Motor neuron (in vitro differentiated cells): ENCODE results near the gene LHX3. TPM values are rescaled to one million over a fixed set of nuclear protein-coding genes. Genes with fewer than 3 reads are reported as not detected.
A peak's percentile ranks its signal among the peaks of the same experiment; 100 is the strongest.

Experiments
- ATAC-seq, 8 experiments: fragments of 200-7000 bp; cut with Tn5 transposase; replicated peaks in 6 of 8; 2 replicates each; pipeline ENCODE4 v1.8.0; 2021; ENCODE audit warnings: mild to moderate bottlenecking in 8 of 8, moderate library complexity in 8 of 8
- H3K27ac ChIP-seq, 2 donors: fragments of 250-450 bp; sonication (Bioruptor Pico); 2 replicates each; pipeline ENCODE4 v1.9.0; 2021; ENCODE audit warnings: antibody characterized with exemption in 2 of 2, mild to moderate bottlenecking in 2 of 2, moderate library complexity in 1 of 2
- H3K4me1 ChIP-seq, 2 donors: fragments of 250-450 bp; sonication (Bioruptor Pico); replicated peaks in 1 of 2; 2 replicates each; pipeline ENCODE4 v1.6.1; 2021; ENCODE audit warnings: antibody characterized with exemption in 2 of 2, mild to moderate bottlenecking in 2 of 2, moderate library complexity in 1 of 2
- H3K4me3 ChIP-seq, 5 donors: fragments of 250-450 bp; sonication (Bioruptor Pico); 2 replicates each; pipeline ENCODE4 v1.9.0; 2021; ENCODE audit warnings: antibody characterized with exemption in 5 of 5, mild to moderate bottlenecking in 5 of 5, moderate library complexity in 4 of 5
- WGBS, 10 experiments: fragments of 450-650 bp; shearing (Covaris generic); methylation state at CpG; one replicate each; pipeline ENCODE4 v1.0.0; 2022; 5-methylcytosine and 5-hydroxymethylcytosine counted together
- in situ Hi-C, 9 experiments: fragments of 400-800 bp; cut with MboI; loops; one replicate each; pipeline ENCODE4 v1.15.0; 2021; ENCODE audit warnings: low sequenced_read_pairs in 9 of 9, low pct_unique_long_range_greater_than_20kb in 2 of 9; ENCODE audit not compliant: unreplicated experiment in 9 of 9
- total RNA-seq, 8 experiments: library from RNA; unstranded; fragments of 300-600 nt; gene quantifications; 2 replicates each; pipeline versions ENCODE4 v1.2.3 to v1.2.4, GENCODE V29; 2022

The LHX3 gene
- total RNA-seq, 8 experiments from 2014 or later = 0.18 to 9.9 (median 3.8) TPM; not detected in 1

DNA sequence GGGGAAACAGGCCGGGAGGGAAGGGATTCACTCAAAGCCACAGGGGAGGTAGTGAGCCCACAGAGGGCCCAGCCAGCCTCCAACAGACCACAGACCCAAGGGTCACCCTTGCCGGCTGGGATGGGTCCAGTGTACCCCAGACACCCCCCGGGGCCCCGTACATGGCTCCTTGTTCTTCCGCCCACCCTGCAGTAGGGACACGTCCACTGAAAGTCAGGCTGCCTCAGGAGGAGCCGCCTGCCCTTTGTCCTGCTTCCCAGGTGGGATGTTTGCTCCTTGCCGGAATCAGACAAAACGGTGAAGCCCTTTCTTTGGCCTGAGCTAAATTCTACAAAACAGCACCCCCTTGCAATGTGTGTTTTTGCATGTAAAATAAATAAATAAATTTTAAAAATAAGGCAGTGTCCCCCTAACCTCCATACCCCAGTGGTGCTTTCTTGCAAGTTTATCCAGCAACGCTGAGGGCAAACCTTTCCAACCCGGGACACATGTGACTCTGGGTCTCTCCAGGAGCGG is 25.8 kb downstream of the LHX3 start:
- Histone ChIP-seq H3K4me1 (peaks cover 57 to 64% of the 10 kb centered on the region in 2 donors), H3K27ac (no peak overlapping the region), H3K4me3 (no peak overlapping the region)
- 0 to 90% (median 53%) methylated on average over 1 to 8 of the region's 12 CpGs; no CpG with 5 or more reads in 3 of the 10 experiments for WGBS, 10 experiments
- ATAC-seq = no peak
- in situ Hi-C loops = no loop called here

DNA sequence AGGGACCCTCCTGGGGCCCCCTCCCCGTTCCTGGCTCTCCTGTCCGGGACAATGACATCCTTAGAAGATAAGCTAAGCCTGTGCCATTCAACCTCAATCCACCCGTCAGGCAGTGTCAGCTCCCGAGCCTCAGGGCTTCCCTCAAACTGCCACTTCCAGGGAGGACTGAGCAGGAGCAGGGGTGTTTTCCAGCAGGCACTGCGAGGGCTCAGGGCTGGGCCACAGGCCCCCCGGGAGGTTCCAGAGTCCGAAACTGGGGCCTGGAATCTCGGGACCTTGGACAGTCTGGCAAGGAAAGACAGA is 26.2 kb downstream of the LHX3 start:
- 0 to 80% (median 36%) methylated on average over 1 to 5 of the region's 8 CpGs; no CpG with 5 or more reads in 6 of the 10 experiments for WGBS, 10 experiments
- in situ Hi-C loops = no loop called here
- Histone ChIP-seq H3K27ac (no peak overlapping the region), H3K4me1 (peaks cover 57 to 64% of the 10 kb centered on the region in 2 donors), H3K4me3 (no peak overlapping the region)
- no peak for ATAC-seq

DNA sequence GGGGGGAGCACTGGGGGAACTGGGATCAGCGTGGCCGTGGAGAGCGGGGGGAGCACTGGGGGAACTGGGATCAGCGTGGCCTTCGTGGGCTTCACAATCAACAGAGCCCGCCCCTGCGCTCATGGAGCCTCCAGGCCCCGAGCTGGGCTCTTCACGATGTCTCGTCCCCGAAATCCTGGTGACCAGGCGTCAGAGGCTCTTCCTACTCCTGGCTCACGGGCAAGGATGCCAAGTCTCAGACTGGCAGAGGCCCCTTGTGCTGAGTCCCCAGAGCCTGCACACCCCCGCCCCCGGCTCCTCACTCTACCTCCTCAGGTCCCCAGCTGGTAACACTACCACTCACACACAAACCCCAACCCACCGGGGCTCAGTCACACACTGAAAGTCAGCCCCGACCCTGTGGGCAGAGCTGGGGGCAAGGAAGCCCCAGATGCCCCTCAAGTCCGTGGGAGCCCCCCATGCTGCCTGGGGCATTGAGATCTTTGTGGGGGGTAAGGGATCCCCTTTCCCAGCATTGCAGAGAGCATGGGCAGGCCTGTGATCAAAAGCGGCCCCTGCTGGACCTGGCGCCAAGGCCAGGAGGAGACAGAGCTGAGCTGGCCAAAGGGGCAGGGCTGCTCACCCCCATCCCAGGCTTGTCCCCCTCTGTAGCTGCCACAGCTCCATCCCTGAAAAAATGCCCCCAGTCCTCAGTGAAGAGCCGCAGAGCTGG is 26.7 kb downstream of the LHX3 start:
- ATAC-seq = no peak
- Histone ChIP-seq H3K4me3 (no peak overlapping the region), H3K4me1 (peaks cover 56 to 62% of the 10 kb centered on the region in 2 donors), H3K27ac (no peak overlapping the region)
- in situ Hi-C loops = no loop called here
- 40% methylated on average over 1 of the region's 21 CpGs; no CpG with 5 or more reads in 9 of the 10 experiments for WGBS, 10 experiments

DNA sequence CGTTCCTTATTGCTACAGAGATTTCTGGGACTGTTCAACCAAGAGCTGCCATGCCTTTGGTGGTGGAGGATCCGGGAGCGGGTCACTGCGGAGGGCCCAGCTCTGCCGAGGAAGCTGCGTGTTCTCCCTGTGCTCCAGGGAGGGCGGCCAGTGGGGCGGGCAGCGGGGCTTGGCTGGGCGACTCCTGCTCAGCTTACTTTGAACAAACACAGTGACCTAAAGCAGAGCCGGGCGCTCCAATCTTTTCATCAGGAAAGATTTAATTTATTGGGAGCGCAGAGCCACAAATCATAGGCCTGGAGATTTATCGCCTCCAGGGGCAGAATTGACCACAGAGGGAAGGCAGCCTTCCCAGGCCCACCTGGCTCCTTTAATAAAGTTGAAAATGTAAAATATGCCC is 27.7 kb downstream of the LHX3 start:
- Histone ChIP-seq H3K27ac (no peak overlapping the region), H3K4me3 (no peak overlapping the region), H3K4me1 (peaks cover 46 to 52% of the 10 kb centered on the region in 2 donors)
- WGBS, 10 experiments = 62 to 72% methylated on average over 3 to 5 of the region's 14 CpGs; no CpG with 5 or more reads in 8 of the 10 experiments
- peak in 6 of 8 experiments; percentile 3 to 35 (median 22) for ATAC-seq
- in situ Hi-C loops = no loop called here

DNA sequence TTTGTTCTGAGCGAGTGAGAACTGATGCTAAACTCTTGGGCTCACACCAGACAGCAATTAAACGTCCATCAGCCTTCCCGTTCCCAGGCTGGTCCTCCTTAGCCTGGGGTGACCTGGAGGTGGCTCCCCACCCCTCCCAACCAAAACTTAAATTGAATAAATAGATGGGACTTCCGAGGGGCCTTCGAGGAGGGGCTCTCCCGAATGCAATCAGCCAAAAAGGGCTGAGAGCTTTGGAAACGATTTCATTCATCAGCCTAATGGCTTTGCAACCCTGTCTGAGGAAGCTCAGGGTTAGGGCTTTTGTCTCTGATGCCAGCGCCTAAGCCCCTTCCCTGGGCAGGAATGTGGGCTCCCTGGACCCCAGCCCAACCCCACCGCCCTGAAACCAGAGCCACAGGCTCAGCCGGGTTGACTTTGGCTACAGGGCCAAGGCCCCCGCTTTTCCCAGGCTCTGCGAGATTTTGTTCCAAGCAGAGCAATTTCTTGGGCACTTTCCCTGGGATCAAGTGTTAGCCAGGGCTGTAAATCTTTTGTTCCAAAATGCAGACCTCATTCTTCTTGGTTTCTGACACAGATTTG is 29.2 kb downstream of the LHX3 start:
- WGBS, 10 experiments = 12 to 67% (median 28%) methylated on average over 1 to 7 of the region's 12 CpGs; no CpG with 5 or more reads in 3 of the 10 experiments
- peak in 5 of 8 experiments; percentile 4 to 30 (median 16) for ATAC-seq
- Histone ChIP-seq H3K27ac (no peak overlapping the region), H3K4me1 (peaks cover 49 to 56% of the 10 kb centered on the region in 2 donors), H3K4me3 (no peak overlapping the region)
- in situ Hi-C loops = no loop called here

DNA sequence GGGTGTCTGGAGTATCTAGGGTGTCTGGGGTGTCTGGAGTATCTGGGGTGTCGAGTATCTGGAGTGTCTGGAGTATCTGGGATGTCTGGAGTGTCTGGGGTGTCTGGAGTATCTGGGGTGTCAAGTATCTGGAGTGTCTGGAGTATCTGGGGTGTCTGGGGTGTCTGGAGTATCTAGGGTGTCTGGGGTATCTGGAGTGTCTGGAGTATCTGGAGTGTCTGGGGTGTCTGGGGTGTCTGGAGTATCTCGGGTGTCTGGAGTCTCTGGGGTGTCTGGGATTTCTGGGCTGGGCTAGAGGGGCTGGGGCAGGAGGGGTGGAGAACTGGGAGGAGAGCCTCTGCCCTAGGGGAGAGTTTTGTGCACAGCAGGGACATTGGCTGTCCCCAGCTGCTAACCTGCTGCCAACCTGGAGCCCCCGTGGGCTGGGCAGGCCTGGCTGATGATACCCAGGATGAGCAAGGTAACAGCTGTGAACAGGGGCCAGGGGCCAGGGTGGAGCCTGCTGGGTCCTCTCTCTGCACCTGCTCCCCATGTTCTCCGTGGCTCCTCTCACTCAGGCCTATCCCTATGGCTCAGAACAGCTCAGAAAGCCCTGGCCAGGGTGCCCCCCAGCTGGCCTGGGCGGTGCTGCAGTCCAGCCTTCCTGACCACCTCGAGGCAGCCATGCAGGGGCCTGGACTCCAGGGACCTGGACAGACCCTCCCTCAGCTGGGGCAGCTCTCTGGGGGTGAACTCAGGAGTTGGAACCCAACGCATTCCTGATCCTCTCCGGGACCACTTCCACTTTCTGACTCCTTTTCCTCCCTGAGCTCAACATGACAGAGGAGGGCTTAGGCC is 29.9 kb downstream of the LHX3 start:
- peak in 5 of 8 experiments; percentile 40 to 71 (median 61) for ATAC-seq
- no peak overlapping the region for H3K27ac ChIP-seq
- in situ Hi-C loops = loop anchor here in 3 of 9 experiments (25.0 kb wide), 1 partner anchor 87 kb away; no protein-coding TSS in a partner anchor
- WGBS, 10 experiments = 34 to 70% (median 40%) methylated on average over 1 to 3 of the region's 8 CpGs; no CpG with 5 or more reads in 7 of the 10 experiments
- H3K4me1 ChIP-seq = peaks cover 51 to 54% of the 10 kb centered on the region in 2 donors
- H3K4me3 ChIP-seq = no peak overlapping the region

DNA sequence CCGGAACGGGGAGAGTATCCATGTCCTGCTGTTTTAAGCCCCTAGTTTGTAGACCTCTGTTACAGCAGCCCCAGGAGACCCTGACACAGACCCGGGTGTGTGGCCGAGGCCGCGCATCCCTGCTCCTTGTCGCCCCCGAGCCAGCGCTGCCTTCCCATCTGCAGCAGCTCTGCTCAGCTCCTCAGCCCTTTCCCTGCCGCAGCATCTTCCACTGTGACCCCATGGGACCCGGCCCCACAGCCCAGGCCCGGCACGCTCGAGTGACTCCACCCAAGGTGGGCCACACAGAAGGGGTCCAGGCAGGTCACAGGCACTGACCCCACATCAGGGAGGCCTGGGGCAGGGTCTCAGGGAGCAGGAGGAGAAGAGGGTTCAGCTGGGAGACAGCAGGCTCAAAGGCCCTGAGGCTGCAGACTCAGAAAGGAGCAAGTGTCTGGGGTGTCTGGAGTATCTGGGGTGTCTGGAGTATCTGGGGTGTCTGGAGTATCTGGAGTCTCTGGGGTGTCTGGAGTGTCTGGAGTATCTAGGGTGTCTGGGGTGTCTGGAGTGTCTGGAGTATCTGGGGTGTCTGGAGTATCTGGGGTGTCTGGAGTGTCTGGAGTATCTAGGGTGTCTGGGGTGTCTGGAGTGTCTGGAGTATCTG is 31.2 kb downstream of the LHX3 start:
- Histone ChIP-seq H3K27ac (no peak overlapping the region), H3K4me1 (peaks cover 50 to 54% of the 10 kb centered on the region in 2 donors), H3K4me3 (no peak overlapping the region)
- 60 to 100% (median 75%) methylated on average over 1 to 5 of the region's 14 CpGs; no CpG with 5 or more reads in 6 of the 10 experiments for WGBS, 10 experiments
- in situ Hi-C loops = loop anchor here in 3 of 9 experiments (25.0 kb wide), 1 partner anchor 89 kb away; no protein-coding TSS in a partner anchor
- no peak for ATAC-seq

DNA sequence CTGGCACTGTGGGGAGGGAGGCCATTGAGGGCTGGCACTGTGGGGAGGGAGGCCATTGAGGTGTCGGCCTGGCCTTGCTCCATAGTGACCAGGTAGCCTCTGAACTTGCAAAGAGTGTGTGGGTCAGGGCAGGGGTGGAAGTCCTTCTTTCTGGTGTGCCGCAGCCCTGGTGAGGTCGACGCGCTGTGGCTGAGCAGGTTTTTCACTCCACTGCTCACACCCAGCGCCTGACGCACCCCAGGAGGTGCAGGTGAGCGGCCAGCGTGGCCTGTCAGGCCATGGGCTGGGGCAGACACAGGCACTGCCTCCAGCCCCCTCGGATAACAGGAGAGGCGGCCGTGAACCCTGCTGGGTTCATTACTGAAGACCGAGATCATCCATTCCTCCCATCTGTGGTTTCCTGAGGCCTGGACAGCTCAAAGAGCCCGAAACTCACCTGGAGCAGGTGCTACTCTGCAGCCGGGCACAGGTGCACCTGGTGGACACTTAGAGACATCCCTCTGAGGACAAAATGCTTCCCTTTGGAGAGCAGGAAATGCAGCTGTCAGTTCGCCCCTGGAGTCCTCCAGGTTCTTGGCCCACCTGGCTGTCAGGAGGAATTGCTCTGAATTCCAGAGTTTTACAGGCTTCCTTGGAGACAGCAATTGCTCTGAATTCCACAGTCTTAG is 32.4 kb downstream of the LHX3 start:
- ATAC-seq = no peak
- WGBS, 10 experiments = 90 to 100% methylated on average over 2 of the region's 16 CpGs; no CpG with 5 or more reads in 8 of the 10 experiments
- in situ Hi-C loops = loop anchor here in 3 of 9 experiments (25.0 kb wide), 1 partner anchor 90 kb away; no protein-coding TSS in a partner anchor
- Histone ChIP-seq H3K27ac (no peak overlapping the region), H3K4me1 (peaks cover 44 to 51% of the 10 kb centered on the region in 2 donors), H3K4me3 (no peak overlapping the region)

DNA sequence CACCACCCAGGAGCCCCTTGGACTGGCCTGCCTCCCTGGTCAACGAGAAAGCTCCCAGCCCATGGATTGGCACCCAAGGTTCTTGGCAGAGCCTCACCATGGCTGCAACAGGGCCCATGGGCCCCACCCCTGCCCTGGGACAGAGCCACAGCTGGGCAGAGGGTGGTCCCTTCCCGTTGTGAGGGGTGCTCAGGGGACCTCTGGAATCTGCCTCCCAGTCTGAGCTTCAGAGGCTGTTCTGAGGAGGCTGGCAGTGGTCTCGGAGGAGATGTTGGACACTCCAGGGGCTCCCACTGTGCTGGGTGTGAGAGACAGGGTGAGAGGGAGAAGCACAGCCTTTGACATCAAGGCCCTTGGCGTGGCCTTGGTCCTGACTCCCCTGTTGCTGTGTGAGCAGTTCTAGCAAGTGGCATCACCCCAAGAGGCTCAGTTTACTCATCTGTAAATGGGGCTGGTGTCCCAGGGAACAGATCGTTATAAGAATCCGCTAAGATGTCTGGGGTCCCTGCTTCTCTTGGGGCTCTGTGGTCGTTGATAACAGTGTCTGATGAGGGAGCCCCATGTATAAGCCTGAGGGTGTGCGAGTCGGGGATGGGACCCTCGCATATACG is 33.0 kb downstream of the LHX3 start:
- WGBS, 10 experiments = 0 to 100% (median 60%) methylated on average over 1 to 3 of the region's 11 CpGs; no CpG with 5 or more reads in 3 of the 10 experiments
- Histone ChIP-seq H3K4me3 (no peak overlapping the region), H3K27ac (no peak overlapping the region), H3K4me1 (peaks cover 38 to 45% of the 10 kb centered on the region in 2 donors)
- peak in 2 of 8 experiments; percentile 12 to 44 for ATAC-seq
- in situ Hi-C loops = loop anchor here in 3 of 9 experiments (25.0 kb wide), 1 partner anchor 90 kb away; no protein-coding TSS in a partner anchor

DNA sequence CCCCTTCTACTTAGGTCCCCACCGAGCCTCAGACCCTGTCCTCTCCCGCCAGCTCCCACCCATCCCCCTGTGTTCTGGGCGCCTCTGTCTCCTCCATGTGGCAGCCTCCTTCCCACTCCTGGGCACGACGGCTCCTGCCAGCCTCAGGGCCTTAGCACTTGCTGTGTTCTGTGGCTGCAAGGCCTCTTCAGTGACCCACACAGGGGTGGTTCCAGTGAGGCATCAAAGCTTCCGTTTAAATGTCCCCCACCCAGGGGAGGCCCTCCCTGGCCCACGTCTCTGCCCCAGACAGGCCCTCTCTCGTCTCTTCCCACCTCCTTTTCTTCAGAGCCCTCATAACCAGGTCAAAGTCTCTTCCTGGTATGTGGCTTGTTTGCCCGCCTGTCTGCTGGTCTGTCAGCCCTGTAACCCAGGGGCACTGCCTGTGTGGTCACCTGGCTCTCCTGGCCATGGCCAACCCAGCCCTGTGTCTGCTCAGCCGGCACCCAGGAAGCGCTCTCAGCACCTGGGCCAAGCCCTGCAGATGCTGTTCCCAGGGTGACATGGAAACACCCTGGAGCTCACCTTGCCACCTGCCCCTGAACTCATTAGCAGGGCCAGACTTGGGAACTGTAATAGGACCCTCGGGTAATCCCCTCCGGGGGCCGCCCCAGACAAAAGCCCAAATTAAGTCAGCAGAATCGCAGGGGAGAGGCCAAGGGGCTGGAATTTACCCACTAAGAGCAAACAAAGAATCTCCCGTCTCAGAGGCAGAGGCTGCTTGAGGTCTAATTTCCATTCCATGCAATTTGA is 33.7 kb downstream of the LHX3 start:
- in situ Hi-C loops = loop anchor here in 3 of 9 experiments (25.0 kb wide), 1 partner anchor 91 kb away; no protein-coding TSS in a partner anchor
- H3K4me1 ChIP-seq = peaks cover 37 to 43% of the 10 kb centered on the region in 2 donors
- WGBS, 10 experiments = 9 to 83% (median 20%) methylated on average over 2 to 5 of the region's 16 CpGs; no CpG with 5 or more reads in 5 of the 10 experiments
- peak in 3 of 8 experiments; percentile 34 to 82 (median 64) for ATAC-seq
- no peak overlapping the region for H3K4me3 ChIP-seq
- H3K27ac ChIP-seq = no peak overlapping the region
